Choroid plexus epithelial cell (primary cell): ENCODE results near the gene MAN1A1.

Source experiments
- DNase-seq: peaks from one replicate; pipeline ENCODE4 v3.0.0-alpha.2; 2010; ENCODE audit warnings: low read depth
- H3K4me3 ChIP-seq: 2 replicates; pipeline ENCODE4 v1.5.1; 2011; ENCODE audit warnings: low read depth, mild to moderate bottlenecking, control low read depth, low read length, moderate library complexity
- CTCF ChIP-seq: conservative IDR thresholded peaks from 2 replicates; pipeline ENCODE4 v1.5.1; 2011; ENCODE audit warnings: low read depth, mild to moderate bottlenecking, control low read depth, inconsistent platforms, low read length, moderate library complexity

The MAN1A1 gene

GRCh38 chr6:119327810-119328209 lies 21.8 kb downstream of the MAN1A1 start:
- no peak overlapping the region for H3K4me3 ChIP-seq
- DNase-seq: no peak
- TF ChIP-seq CTCF: no peak

DNA sequence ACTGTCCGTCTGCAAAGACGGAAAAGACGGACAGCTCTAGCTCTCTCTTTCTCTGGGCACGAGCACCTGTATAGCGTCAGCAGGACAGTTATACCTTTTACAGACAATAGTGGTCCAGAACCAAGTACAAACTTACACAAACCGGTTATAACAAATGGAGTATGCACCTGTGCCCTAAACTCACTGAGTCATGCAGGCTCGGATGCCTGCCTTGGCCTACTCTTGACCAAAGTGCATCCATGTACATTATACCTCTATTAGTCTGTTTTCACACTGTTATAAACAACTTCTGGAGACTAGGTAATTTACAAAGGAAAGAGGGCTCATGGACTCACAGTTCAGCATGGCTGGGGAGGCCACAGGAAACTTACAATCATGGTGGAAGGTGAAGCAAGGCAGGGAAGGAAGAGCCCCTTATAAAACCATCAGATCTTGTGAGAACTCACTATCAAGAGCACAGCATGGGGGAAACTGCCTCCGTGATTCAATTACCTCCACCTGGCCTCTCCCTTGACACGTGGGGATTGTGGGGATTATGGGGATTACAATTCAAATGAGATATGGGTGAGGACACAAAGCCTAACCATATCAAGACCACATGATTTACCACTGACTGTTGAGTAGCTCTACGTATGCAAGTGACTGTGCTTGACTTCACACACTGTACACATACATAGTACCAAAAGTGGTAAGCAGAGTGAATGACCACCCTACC lies 23.1 kb downstream of the MAN1A1 start:
- TF ChIP-seq CTCF: no peak
- H3K4me3 ChIP-seq: no peak overlapping the region
- DNase-seq: no peak

DNA sequence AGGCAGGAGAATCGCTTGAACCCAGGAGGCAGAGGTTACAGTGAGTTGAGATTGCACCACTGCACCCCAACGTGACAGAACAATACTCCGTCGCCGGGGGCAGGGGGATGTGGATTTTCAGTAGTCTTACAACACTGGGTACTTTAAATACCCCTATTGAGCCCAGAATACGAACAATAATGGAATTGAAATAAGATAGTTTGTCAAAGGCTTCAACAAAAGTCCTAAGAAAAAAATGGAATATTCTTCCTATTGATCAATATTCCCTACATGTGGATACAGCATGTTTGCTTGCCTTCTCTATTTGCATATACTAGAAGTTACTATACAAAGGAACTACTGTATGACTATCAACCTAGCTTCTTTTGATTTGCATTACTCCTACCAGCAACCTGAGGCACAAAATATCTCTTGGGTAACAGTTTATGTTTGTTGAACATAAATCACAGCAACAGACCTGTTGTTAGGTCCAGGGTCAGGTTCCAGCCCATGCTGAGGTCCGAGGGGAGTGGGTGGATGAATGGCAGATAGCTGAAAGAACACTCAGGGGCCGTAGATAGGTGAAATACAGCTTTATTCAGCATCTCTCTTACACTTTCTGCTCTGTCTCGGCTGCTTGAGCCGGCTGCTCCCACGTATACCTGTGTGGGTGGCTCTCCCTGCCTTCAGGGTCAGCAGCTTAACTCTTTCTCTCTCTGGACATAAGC lies 23.8 kb downstream of the MAN1A1 start:
- no peak overlapping the region for H3K4me3 ChIP-seq
- no peak for DNase-seq
- no peak for TF ChIP-seq CTCF

DNA sequence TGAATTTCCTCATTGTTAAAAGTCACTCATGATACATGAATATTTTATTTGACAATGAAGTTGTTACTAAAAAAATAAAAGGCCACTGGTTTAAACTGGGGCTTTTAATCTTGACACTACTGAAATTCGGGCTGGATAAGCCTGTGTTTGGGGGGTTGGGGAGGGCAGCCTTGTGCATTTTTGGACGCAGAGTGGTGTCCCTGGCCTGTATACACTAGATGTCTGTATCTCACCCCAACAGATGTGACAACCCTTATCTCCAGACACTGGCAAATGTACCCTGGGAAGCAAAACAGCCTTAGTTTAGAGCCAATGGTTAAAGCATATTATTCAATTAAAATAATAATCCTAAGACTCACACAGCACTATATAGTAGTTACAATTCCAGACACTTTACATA lies 24.8 kb downstream of the MAN1A1 start:
- TF ChIP-seq CTCF: no peak
- H3K4me3 ChIP-seq: no peak overlapping the region
- no peak for DNase-seq

DNA sequence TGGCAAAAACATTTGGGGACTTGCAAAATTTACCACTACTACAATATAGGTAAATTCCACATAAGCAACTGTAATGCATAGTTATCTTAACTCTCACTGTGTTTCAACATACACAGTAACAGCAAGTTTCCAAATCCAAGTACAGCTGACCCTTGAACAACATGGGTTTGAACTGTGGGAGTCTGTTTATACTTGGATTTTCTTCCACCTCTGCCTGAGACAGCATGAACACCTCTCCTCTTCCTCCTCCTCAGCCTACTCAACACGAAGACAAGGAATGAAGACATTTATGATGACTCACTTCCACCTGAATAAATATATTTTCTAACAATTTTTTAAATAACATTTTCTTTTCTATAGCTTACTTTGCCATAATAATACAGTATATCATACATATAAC lies 25.6 kb downstream of the MAN1A1 start:
- TF ChIP-seq CTCF: no peak
- H3K4me3 ChIP-seq: no peak overlapping the region

GRCh38 chr6:119323478-119323877 lies 26.1 kb downstream of the MAN1A1 start:
- peak; percentile 32 for DNase-seq
- no peak overlapping the region for H3K4me3 ChIP-seq
- no peak for TF ChIP-seq CTCF

More for the DNA sequence above, 25.6 kb downstream of the MAN1A1 start:
- DNase-seq: peak; percentile 58
